Panc1 (cell line): ENCODE results near the gene NDUFA13. TPM values are rescaled to one million over a fixed set of nuclear protein-coding genes. Genes with fewer than 3 reads are reported as not detected.

Experiments used
- ATAC-seq: fragments of 200-7000 bp; cut with Tn5 transposase; 2 replicates; pipeline ENCODE4 v1.9.1; 2020; ENCODE audit warnings: mild to moderate bottlenecking, moderate library complexity
- BruUV-seq: library from RNA; stranded (reverse); fragments of 400-500 nt; replicated peaks from 2 replicates; lab custom pipeline; 2021; lab: Mats Ljungman, UMichigan
- CTCF ChIA-PET: fragments of 300-600 bp; sonication (Branson Sonifier 250); formaldehyde crosslinking; loops from one replicate; lab custom pipeline; 2022; ENCODE audit warnings: antibody characterized with exemption; lab: Charles Lee
- POLR2A ChIA-PET: fragments of 300-600 bp; sonication (Branson Sonifier 250); formaldehyde crosslinking; loops from one replicate; lab custom pipeline; 2022; ENCODE audit warnings: antibody characterized with exemption; lab: Charles Lee
- DNase-seq: peaks from one replicate; pipeline ENCODE4 v3.0.0-alpha.2; 2010; ENCODE audit warnings: low read depth, low spot score
- H3K27ac ChIP-seq: 2 replicates; pipeline ENCODE4 v1.5.1; 2011; ENCODE audit warnings: mild to moderate bottlenecking, low read length, inconsistent platforms
- H3K27me3 ChIP-seq: fragments of 200-500 bp; sonication (Bioruptor generic); 2 replicates; pipeline ENCODE4 v1.6.0; 2014; ENCODE audit warnings: low read length, inconsistent platforms; ENCODE audit not compliant: control insufficient read depth, insufficient read depth
- H3K36me3 ChIP-seq: fragments of 200-500 bp; sonication (Bioruptor generic); 2 replicates; pipeline ENCODE4 v1.5.1; 2014; ENCODE audit warnings: inconsistent platforms, mild to moderate bottlenecking, low read length, moderate library complexity; ENCODE audit not compliant: control insufficient read depth, insufficient read depth
- H3K4me1 ChIP-seq: 2 replicates; pipeline ENCODE4 v1.5.1; 2011; ENCODE audit warnings: inconsistent platforms, mild to moderate bottlenecking, low read length, moderate library complexity; ENCODE audit not compliant: control insufficient read depth, insufficient read depth
- H3K4me3 ChIP-seq, 2 experiments: 2 replicates each; pipeline ENCODE4 v1.5.1; 2011 to 2012; ENCODE audit warnings: low read depth in 2 of 2, low read length in 2 of 2, mild to moderate bottlenecking in 2 of 2, inconsistent platforms in 1 of 2, moderate library complexity in 1 of 2
- H3K9me3 ChIP-seq: fragments of 200-500 bp; sonication (Bioruptor generic); 2 replicates; pipeline ENCODE4 v1.5.1; 2014; ENCODE audit warnings: low read depth, mild to moderate bottlenecking, inconsistent platforms, low read length, moderate library complexity; ENCODE audit not compliant: control insufficient read depth, insufficient read depth
- CTCF ChIP-seq: fragments of 450-650 bp; IDR thresholded peaks from 2 replicates; pipeline ENCODE4 v1.5.1; 2017; ENCODE audit warnings: mild to moderate bottlenecking
- POLR2AphosphoS5 ChIP-seq: IDR thresholded peaks from 2 replicates; pipeline ENCODE4 v1.6.1; 2012; ENCODE audit warnings: mild to moderate bottlenecking, low read depth, low read length, moderate library complexity
- REST ChIP-seq, 2 experiments: IDR thresholded peaks; 2 replicates each; pipeline ENCODE4 v1.6.1; 2011 to 2012; ENCODE audit warnings: low read depth in 2 of 2, control low read depth in 1 of 2, low read length in 1 of 2, mild to moderate bottlenecking in 1 of 2, moderate library complexity in 1 of 2; ENCODE audit not compliant: insufficient read depth in 1 of 2
- SIN3A ChIP-seq: IDR thresholded peaks from 2 replicates; pipeline ENCODE4 v1.6.1; 2012; ENCODE audit warnings: low read depth, mild to moderate bottlenecking, low read length, moderate library complexity, borderline replicate concordance; ENCODE audit not compliant: insufficient read depth
- TCF7L2 ChIP-seq: IDR thresholded peaks from 2 replicates; pipeline ENCODE4 v1.6.1; 2011; ENCODE audit warnings: mild to moderate bottlenecking, low read depth, low read length, inconsistent platforms
- in situ Hi-C: cut with HindIII; loops from 2 replicates; pipeline ENCODE4 v1.10.0; 2016; ENCODE audit warnings: low sequenced_read_pairs, low pct_unique_long_range_greater_than_20kb
- intact Hi-C: fragments of 100-400 bp; cut with micrococcal nuclease; formaldehyde crosslinking; loops from one replicate; pipeline ENCODE4 v1.10.0; 2022; ENCODE audit not compliant: unreplicated experiment
- total RNA-seq: library from RNA; stranded (reverse); gene quantifications from one replicate; pipeline ENCODE4 v1.2.1, GENCODE V29; 2021; ENCODE audit not compliant: unreplicated experiment

Gene NDUFA13
- total RNA-seq, 1 experiment from 2014 or later: 287 TPM

GRCh38 chr19:19553670-19554069 lies 37.6 kb downstream of the NDUFA13 start:
- no peak overlapping the region for H3K4me3 ChIP-seq
- intact Hi-C loops (no loop called here), in situ Hi-C loops (no loop called here)
- BruUV-seq: no TSS peak
- H3K27me3 ChIP-seq: no peaks in the 10 kb centered on the region
- CTCF ChIA-PET: interaction anchor here (0.7 to 1.2 kb wide), 3 partner anchors 8 to 24 kb away, joined by 3 to 9 read pairs (median 3); no protein-coding TSS in a partner anchor
- POLR2A ChIA-PET: no interaction called here
- no peaks in the 10 kb centered on the region for H3K4me1 ChIP-seq
- no peak for DNase-seq
- TF ChIP-seq REST (IDR thresholded peaks at IDR 0.05; ENCODE audit: insufficient read depth in 1 of 2, low read depth in 2 of 2, low read length in 1 of 2) (no peak), TCF7L2 (no peak), SIN3A (no peak), POLR2AphosphoS5 (no peak), CTCF (no peak)
- ATAC-seq: no peak
- H3K9me3 ChIP-seq: no peaks in the 10 kb centered on the region
- no peak overlapping the region for H3K27ac ChIP-seq
- no peaks in the 10 kb centered on the region for H3K36me3 ChIP-seq

GRCh38 chr19:19554074-19555023 lies 38.3 kb downstream of the NDUFA13 start:
- ChIA-PET CTCF (interaction anchor here (0.5 to 1.2 kb wide), 4 partner anchors 22 to 189 kb away, joined by 3 to 9 read pairs (median 6); no protein-coding TSS in a partner anchor), POLR2A (no interaction called here)
- no TSS peak for BruUV-seq
- ATAC-seq (peak; percentile 79), DNase-seq (no peak)
- in situ Hi-C loops (no loop called here), intact Hi-C loops (no loop called here)
- no peaks in the 10 kb centered on the region for H3K36me3 ChIP-seq
- H3K27ac ChIP-seq: no peak overlapping the region
- H3K4me1 ChIP-seq: no peaks in the 10 kb centered on the region
- peak; percentile 87 for TF ChIP-seq CTCF
- TF ChIP-seq SIN3A: no peak
- H3K27me3 ChIP-seq: no peaks in the 10 kb centered on the region
- no peak overlapping the region for H3K4me3 ChIP-seq
- no peaks in the 10 kb centered on the region for H3K9me3 ChIP-seq
